ENCODE measurements around the gene DPH3. TPM values are rescaled to one million over a fixed set of nuclear protein-coding genes. Genes with fewer than 3 reads are reported as not detected.
A peak's percentile ranks its signal among the peaks of the same experiment; 100 is the strongest.

DPH3 gene
- polyA plus RNA-seq, 4 donors, result 22.7 to 30.4 (median 27.5) TPM

GRCh38 chr3:16294844-16295243, 30.1 kb upstream of the DPH3 start:
- DNase-seq (ENCODE audit: low read depth in 4 of 4, low spot score in 3 of 4), result no peak

GRCh38 chr3:16290827-16291196, 26.1 kb upstream of the DPH3 start:
- no peak for DNase-seq (ENCODE audit: low read depth in 4 of 4, low spot score in 3 of 4)

- peak; percentile 26 to 40 (median 33) for DNase-seq (ENCODE audit: low read depth in 4 of 4, low spot score in 3 of 4)
These were observed 25.5 kb upstream of the DPH3 start for GRCh38 chr3:16290007-16290826.

GRCh38 chr3:16289144-16289889, 24.6 kb upstream of the DPH3 start:
- no peak for DNase-seq (ENCODE audit: low read depth in 4 of 4, low spot score in 3 of 4)

GRCh38 chr3:16288664-16289063, 23.9 kb upstream of the DPH3 start:
- DNase-seq (ENCODE audit: low read depth in 4 of 4, low spot score in 3 of 4), result no peak

- DNase-seq (ENCODE audit: low read depth in 4 of 4, low spot score in 3 of 4), result no peak
These were observed 22.2 kb upstream of the DPH3 start for GRCh38 chr3:16286751-16287543.

- DNase-seq (ENCODE audit: low read depth in 4 of 4, low spot score in 3 of 4), result no peak
These were observed 21.4 kb upstream of the DPH3 start for GRCh38 chr3:16286161-16286560.

- DNase-seq (ENCODE audit: low read depth in 4 of 4, low spot score in 3 of 4), result no peak
These were observed 19.9 kb upstream of the DPH3 start for GRCh38 chr3:16284633-16285032.

GRCh38 chr3:16280671-16281070, 15.9 kb upstream of the DPH3 start:
- no peak for DNase-seq (ENCODE audit: low read depth in 4 of 4, low spot score in 3 of 4)

- DNase-seq (ENCODE audit: low read depth in 4 of 4, low spot score in 3 of 4), result no peak
These were observed 14.5 kb upstream of the DPH3 start for GRCh38 chr3:16279010-16279801.

GRCh38 chr3:16277471-16277870, 12.7 kb upstream of the DPH3 start:
- no peak for DNase-seq (ENCODE audit: low read depth in 4 of 4, low spot score in 3 of 4)

- no peak for DNase-seq (ENCODE audit: low read depth in 4 of 4, low spot score in 3 of 4)
These were observed 9.1 kb upstream of the DPH3 start for GRCh38 chr3:16273867-16274266.

GRCh38 chr3:16272588-16272987, 7.8 kb upstream of the DPH3 start:
- DNase-seq (ENCODE audit: low read depth in 4 of 4, low spot score in 3 of 4), result no peak

- no peak for DNase-seq (ENCODE audit: low read depth in 4 of 4, low spot score in 3 of 4)
These were observed 6.1 kb upstream of the DPH3 start for GRCh38 chr3:16270855-16271254.

- DNase-seq (ENCODE audit: low read depth in 4 of 4, low spot score in 3 of 4), result no peak
These were observed 2.0 kb upstream of the DPH3 start for GRCh38 chr3:16266714-16267113.

- no peak for DNase-seq (ENCODE audit: low read depth in 4 of 4, low spot score in 3 of 4)
These were observed 678 bp upstream of the DPH3 start for GRCh38 chr3:16265455-16265786.

GRCh38 chr3:16264174-16264707, 502 bp downstream of the DPH3 start:
- DNase-seq (ENCODE audit: low read depth in 4 of 4, low spot score in 3 of 4), result no peak

- DNase-seq (ENCODE audit: low read depth in 4 of 4, low spot score in 3 of 4), result no peak
These were observed 2.6 kb downstream of the DPH3 start for GRCh38 chr3:16262174-16262573.

- DNase-seq (ENCODE audit: low read depth in 4 of 4, low spot score in 3 of 4), result no peak
These were observed 4.7 kb downstream of the DPH3 start for GRCh38 chr3:16260046-16260445.

- DNase-seq (ENCODE audit: low read depth in 4 of 4, low spot score in 3 of 4), result no peak
These were observed 5.9 kb downstream of the DPH3 start for GRCh38 chr3:16258866-16259265.

Measured in left renal pelvis (tissue), 4 donors.